H9 (cell line): ENCODE measurements around the gene SERPINA3. TPM values are rescaled to one million over a fixed set of nuclear protein-coding genes. Genes with fewer than 3 reads are reported as not detected.

Source experiments
- DNase-seq: peaks from one replicate; pipeline ENCODE4 v3.0.0-alpha.2; 2017
- H2AFZ ChIP-seq: one replicate; pipeline ENCODE4 v1.6.1; 2013; ENCODE audit warnings: mild to moderate bottlenecking, low read length, control low read depth, moderate library complexity
- H2AK5ac ChIP-seq: 2 replicates; pipeline ENCODE4 v1.6.1; 2013; ENCODE audit warnings: low read length, control low read depth, mixed read lengths; ENCODE audit not compliant: insufficient read length
- H2BK120ac ChIP-seq: one replicate; pipeline ENCODE4 v1.6.1; 2013; ENCODE audit warnings: low read depth, mild to moderate bottlenecking, low read length, control low read depth, inconsistent platforms; ENCODE audit not compliant: poor library complexity, severe bottlenecking
- H2BK12ac ChIP-seq: 2 replicates; pipeline ENCODE4 v1.6.1; 2013; ENCODE audit warnings: low read length, control low read depth, mixed read lengths, low read depth; ENCODE audit not compliant: insufficient read length
- H2BK15ac ChIP-seq: 2 replicates; pipeline ENCODE4 v1.6.1; 2013; ENCODE audit warnings: low read depth, low read length, control low read depth
- H2BK20ac ChIP-seq: one replicate; pipeline ENCODE4 v1.6.1; 2013; ENCODE audit warnings: low read depth, mild to moderate bottlenecking, low read length, control low read depth, inconsistent platforms; ENCODE audit not compliant: poor library complexity, severe bottlenecking
- H2BK5ac ChIP-seq: 2 replicates; pipeline ENCODE4 v1.6.1; 2013; ENCODE audit warnings: low read length, control low read depth, mixed read lengths; ENCODE audit not compliant: insufficient read length
- H3K14ac ChIP-seq: 2 replicates; pipeline ENCODE4 v1.6.1; 2013; ENCODE audit warnings: low read length, control low read depth; ENCODE audit not compliant: insufficient read depth
- H3K18ac ChIP-seq: 2 replicates; pipeline ENCODE4 v1.6.1; 2013; ENCODE audit warnings: low read depth, mild to moderate bottlenecking, mixed read lengths, low read length, control low read depth; ENCODE audit not compliant: insufficient read length
- H3K23ac ChIP-seq: 2 replicates; pipeline ENCODE4 v1.6.1; 2013; ENCODE audit warnings: low read length, control low read depth, mixed read lengths, low read depth; ENCODE audit not compliant: insufficient read length
- H3K23me2 ChIP-seq: 2 replicates; pipeline ENCODE4 v1.6.1; 2013; ENCODE audit warnings: low read depth, mild to moderate bottlenecking, mixed read lengths, low read length, control low read depth; ENCODE audit not compliant: insufficient read length, poor library complexity, severe bottlenecking
- H3K27ac ChIP-seq: 2 replicates; pipeline ENCODE4 v1.5.1; 2013; ENCODE audit warnings: low read length, control low read depth, mixed read lengths, low read depth; ENCODE audit not compliant: insufficient read length
- H3K27me3 ChIP-seq: 2 replicates; pipeline ENCODE4 v1.6.1; 2013; ENCODE audit warnings: low read length, control low read depth, inconsistent platforms; ENCODE audit not compliant: insufficient read depth
- H3K4ac ChIP-seq: 2 replicates; pipeline ENCODE4 v1.6.1; 2013; ENCODE audit warnings: low read depth, mild to moderate bottlenecking, control low read depth, inconsistent platforms, low read length, moderate library complexity
- H3K4me1 ChIP-seq: 2 replicates; pipeline ENCODE4 v1.6.1; 2013; ENCODE audit warnings: low read length, control low read depth, inconsistent platforms; ENCODE audit not compliant: insufficient read depth
- H3K4me2 ChIP-seq: 2 replicates; pipeline ENCODE4 v1.6.1; 2013; ENCODE audit warnings: low read length, control low read depth, mixed read lengths; ENCODE audit not compliant: insufficient read length, insufficient read depth
- H3K56ac ChIP-seq: 2 replicates; pipeline ENCODE4 v1.6.1; 2013; ENCODE audit warnings: low read depth, mild to moderate bottlenecking, mixed read lengths, low read length, control low read depth; ENCODE audit not compliant: insufficient read length
- H3K79me1 ChIP-seq: 2 replicates; pipeline ENCODE4 v1.6.1; 2013; ENCODE audit warnings: low read depth, mild to moderate bottlenecking, moderate library complexity, low read length, control low read depth, inconsistent platforms; ENCODE audit not compliant: insufficient read depth, poor library complexity, severe bottlenecking
- H3K79me2 ChIP-seq: 2 replicates; pipeline ENCODE4 v1.6.1; 2013; ENCODE audit warnings: low read length, control low read depth, inconsistent platforms; ENCODE audit not compliant: insufficient read depth
- H3K9ac ChIP-seq: 2 replicates; pipeline ENCODE4 v1.6.1; 2013; ENCODE audit warnings: low read length, control low read depth, mixed read lengths; ENCODE audit not compliant: insufficient read length; ENCODE audit errors: extremely low read depth
- H3K9me3 ChIP-seq: one replicate; pipeline ENCODE4 v1.6.1; 2013; ENCODE audit warnings: low read depth, low read length, inconsistent platforms; ENCODE audit not compliant: control insufficient read depth
- H3T11ph ChIP-seq: one replicate; pipeline ENCODE4 v1.6.1; 2013; ENCODE audit warnings: mild to moderate bottlenecking, low read length, control low read depth, inconsistent platforms
- H4K20me1 ChIP-seq: one replicate; pipeline ENCODE4 v1.6.1; 2013; ENCODE audit not compliant: control insufficient read depth, insufficient read length, insufficient read depth
- H4K5ac ChIP-seq: 2 replicates; pipeline ENCODE4 v1.6.1; 2013; ENCODE audit warnings: low read depth, mild to moderate bottlenecking, mixed read lengths, low read length, control low read depth; ENCODE audit not compliant: insufficient read length
- H4K8ac ChIP-seq: replicated peaks from 2 replicates; pipeline ENCODE4 v1.6.1; 2013; ENCODE audit warnings: low read length, control low read depth, mixed read lengths, low read depth; ENCODE audit not compliant: insufficient read length
- H4K91ac ChIP-seq: 2 replicates; pipeline ENCODE4 v1.6.1; 2013; ENCODE audit warnings: low read depth, mild to moderate bottlenecking, moderate library complexity, mixed read lengths, low read length, control low read depth; ENCODE audit not compliant: insufficient read length
- H3K27ac Mint-ChIP-seq, 3 experiments: 2 replicates in 2 of 3; 3 replicates in 1 of 3; pipeline ENCODE4 v1.8.0; 2020 to 2021; ENCODE audit warnings: mixed read lengths in 3 of 3, mild to moderate bottlenecking in 1 of 3, moderate library complexity in 1 of 3
- H3K27me3 Mint-ChIP-seq: 2 replicates; pipeline ENCODE4 v1.8.0; 2021; ENCODE audit warnings: low read depth, mild to moderate bottlenecking, moderate library complexity, mixed read lengths
- H3K36me3 Mint-ChIP-seq, 3 experiments: 2 replicates in 2 of 3; 3 replicates in 1 of 3; pipeline ENCODE4 v1.8.0; 2020 to 2021; ENCODE audit warnings: low read depth in 3 of 3, mixed read lengths in 3 of 3; ENCODE audit not compliant: insufficient read depth in 1 of 3
- H3K4me1 Mint-ChIP-seq, 2 experiments: 2 replicates each; pipeline ENCODE4 v1.8.0; 2020; ENCODE audit warnings: mixed read lengths in 2 of 2
- H3K4me3 Mint-ChIP-seq, 2 experiments: 2 replicates in 1 of 2; 3 replicates in 1 of 2; pipeline ENCODE4 v1.8.0; 2020 to 2021; ENCODE audit warnings: mild to moderate bottlenecking in 2 of 2, mixed read lengths in 2 of 2, moderate library complexity in 1 of 2
- H3K9me3 Mint-ChIP-seq, 2 experiments: 2 replicates in 1 of 2; 3 replicates in 1 of 2; pipeline ENCODE4 v1.8.0; 2020; ENCODE audit warnings: mild to moderate bottlenecking in 2 of 2, mixed read lengths in 2 of 2, moderate library complexity in 1 of 2
- CTCF ChIP-seq: fragments of 200-600 bp; sonication (generic); conservative IDR thresholded peaks from 3 replicates; pipeline ENCODE4 v1.8.0; 2021; ENCODE audit warnings: antibody characterized with exemption, mild to moderate bottlenecking
- total RNA-seq: library from RNA; stranded (reverse); gene quantifications from 2 replicates; pipeline ENCODE4 v1.2.1, GENCODE V29; 2021

Gene SERPINA3
- total RNA-seq, 1 experiment from 2014 or later, result not detected

- Histone ChIP-seq H3K56ac (no peak overlapping the region), H3K23me2 (no peaks in the 10 kb centered on the region), H3K14ac (no peak overlapping the region), H2BK20ac (no peak overlapping the region), H3K4ac (no peak overlapping the region), H3K27me3 (no peaks in the 10 kb centered on the region), H3K4me1 (no peaks in the 10 kb centered on the region), H4K20me1 (no peaks in the 10 kb centered on the region), H2BK120ac (no peak overlapping the region), H4K91ac (no peak overlapping the region), H2BK12ac (no peak overlapping the region), H3T11ph (no peak overlapping the region), H4K8ac (no peak overlapping the region), H3K23ac (no peak overlapping the region), H2AFZ (no peak overlapping the region), H2BK5ac (no peak overlapping the region), H3K79me2 (no peaks in the 10 kb centered on the region), H4K5ac (no peak overlapping the region), H3K27ac (no peak overlapping the region), H2AK5ac (no peak overlapping the region), H3K9ac (no peak overlapping the region), H3K4me2 (no peak overlapping the region), H3K9me3 (no peaks in the 10 kb centered on the region), H3K79me1 (no peaks in the 10 kb centered on the region), H2BK15ac (no peak overlapping the region), H3K18ac (no peak overlapping the region)
- Mint-ChIP-seq H3K4me1 (peaks cover 0 to 5% of the 10 kb centered on the region in 2 experiments; a peak in 1 of 4 replicates), H3K36me3 (peaks cover 0 to 5% (median 5%) of the 10 kb centered on the region in 3 experiments; a peak in 3 of 7 replicates), H3K27ac (no peak overlapping the region), H3K4me3 (no peak overlapping the region), H3K27me3 (peaks cover 10% of the 10 kb centered on the region), H3K9me3 (peaks cover 8% of the 10 kb centered on the region in 2 experiments; a peak in 4 of 5 replicates)
- no peak for DNase-seq
- TF ChIP-seq CTCF, result no peak
Measured at GRCh38 chr14:94592457-94592856, 19.7 kb upstream of the SERPINA3 start.
